Measurements from ENCODE around the gene CERT1. TPM values are rescaled to one million over a fixed set of nuclear protein-coding genes. Genes with fewer than 3 reads are reported as not detected.

CERT1 gene
- polyA plus RNA-seq, 3 donors: 16.6 to 50.5 (median 45.9) TPM

GRCh38 chr5:75498208-75498777, 13.1 kb downstream of the CERT1 start:
- no peak overlapping the region for H3K9ac ChIP-seq (ENCODE audit: insufficient read depth, low read length, poor library complexity, severe bottlenecking)
- H3K4me3 ChIP-seq (replicated peaks in 1 of 3; ENCODE audit: low read depth in 2 of 3, low read length in 3 of 3): no peak overlapping the region
- intact Hi-C loops (cut with micrococcal nuclease): loop anchor here (5.0 to 10.0 kb wide), 2 partner anchors 41 to 167 kb away; no protein-coding TSS in a partner anchor
- no peak overlapping the region for H3K27ac ChIP-seq (ENCODE audit: low read depth in 1 of 2, low read length in 2 of 2)
- Mint-ChIP-seq H3K4me3 (no peak overlapping the region), H3K27ac (no peak overlapping the region), H3K36me3 (peaks cover 48 to 65% of the 10 kb centered on the region in 2 donors), H3K9me3 (peaks cover 0 to 8% (median 0%) of the 10 kb centered on the region in 7 donors), H3K4me1 (no peaks in the 10 kb centered on the region), H3K27me3 (ENCODE audit: low read depth in 3 of 3) (no peaks in the 10 kb centered on the region)
- peaks cover 0 to 4% of the 10 kb centered on the region in 2 donors for H3K4me1 ChIP-seq (ENCODE audit: control insufficient read depth in 1 of 2, insufficient read depth in 2 of 2, low read length in 2 of 2)
- H2AFZ ChIP-seq (ENCODE audit: insufficient read depth, low read depth, low read length, poor library complexity, severe bottlenecking): no peak overlapping the region
- H3K36me3 ChIP-seq (replicated peaks in 1 of 2; ENCODE audit: control insufficient read depth in 1 of 2, insufficient read depth in 2 of 2, low read length in 2 of 2): peaks cover 25 to 70% of the 10 kb centered on the region in 2 donors
- no peaks in the 10 kb centered on the region for H3K27me3 ChIP-seq (ENCODE audit: control insufficient read depth in 2 of 2, insufficient read depth in 2 of 2, low read length in 2 of 2)
- peaks cover 99% of the 10 kb centered on the region for H4K20me1 ChIP-seq (ENCODE audit: insufficient read depth, low read length)
- no peak for TF ChIP-seq CTCF (IDR thresholded peaks at IDR 0.05)
- DNase-seq: no peak
- WGBS (ENCODE audit: insufficient coverage): 98% methylated on average over 3 of the region's 7 CpGs
- H3K79me2 ChIP-seq (ENCODE audit: insufficient read depth, low read length): peaks cover 93% of the 10 kb centered on the region
- peaks cover 0 to 3% of the 10 kb centered on the region in 2 donors for H3K9me3 ChIP-seq (replicated peaks in 1 of 2; ENCODE audit: control insufficient read depth in 1 of 2, insufficient read depth in 1 of 2, low read length in 2 of 2)
- H3K4me2 ChIP-seq (replicated peaks; ENCODE audit: extremely low read depth, low read length, poor library complexity, severe bottlenecking): no peak overlapping the region

GRCh38 chr5:75496026-75496425, 15.4 kb downstream of the CERT1 start:
- peaks cover 37 to 85% of the 10 kb centered on the region in 2 donors for H3K36me3 ChIP-seq (replicated peaks in 1 of 2; ENCODE audit: control insufficient read depth in 1 of 2, insufficient read depth in 2 of 2, low read length in 2 of 2)

More at GRCh38 chr5:75496026-75496425, 15.4 kb downstream of the CERT1 start:
- Histone ChIP-seq H3K4me3 (replicated peaks in 1 of 3; ENCODE audit: low read depth in 2 of 3, low read length in 3 of 3) (no peak overlapping the region), H2AFZ (ENCODE audit: insufficient read depth, low read depth, low read length, poor library complexity, severe bottlenecking) (no peak overlapping the region), H3K79me2 (ENCODE audit: insufficient read depth, low read length) (peaks cover 89% of the 10 kb centered on the region), H4K20me1 (ENCODE audit: insufficient read depth, low read length) (peaks cover 99% of the 10 kb centered on the region), H3K9me3 (replicated peaks in 1 of 2; ENCODE audit: control insufficient read depth in 1 of 2, insufficient read depth in 1 of 2, low read length in 2 of 2) (peaks cover 0 to 3% of the 10 kb centered on the region in 2 donors), H3K27ac (ENCODE audit: low read depth in 1 of 2, low read length in 2 of 2) (no peak overlapping the region), H3K9ac (ENCODE audit: insufficient read depth, low read length, poor library complexity, severe bottlenecking) (no peak overlapping the region), H3K27me3 (ENCODE audit: control insufficient read depth in 2 of 2, insufficient read depth in 2 of 2, low read length in 2 of 2) (no peaks in the 10 kb centered on the region), H3K4me1 (ENCODE audit: control insufficient read depth in 1 of 2, insufficient read depth in 2 of 2, low read length in 2 of 2) (no peaks in the 10 kb centered on the region), H3K4me2 (replicated peaks; ENCODE audit: extremely low read depth, low read length, poor library complexity, severe bottlenecking) (no peak overlapping the region)
- intact Hi-C loops (cut with micrococcal nuclease): loop anchor here (5.0 to 10.0 kb wide), 2 partner anchors 39 to 169 kb away; no protein-coding TSS in a partner anchor
- H3K4me1 Mint-ChIP-seq: no peaks in the 10 kb centered on the region
- DNase-seq: no peak
- no peak for TF ChIP-seq CTCF (IDR thresholded peaks at IDR 0.05)
- peaks cover 65 to 76% of the 10 kb centered on the region in 2 donors for H3K36me3 Mint-ChIP-seq
- no peak overlapping the region for H3K27ac Mint-ChIP-seq
- no CpG with 5 or more reads among the region's 3 CpGs for WGBS (ENCODE audit: insufficient coverage)
- peaks cover 0 to 8% (median 0%) of the 10 kb centered on the region in 7 donors for H3K9me3 Mint-ChIP-seq
- no peak overlapping the region for H3K4me3 Mint-ChIP-seq
- no peaks in the 10 kb centered on the region for H3K27me3 Mint-ChIP-seq (ENCODE audit: low read depth in 3 of 3)
